ENCODE measurements around the gene HIF1A. TPM values are rescaled to one million over a fixed set of nuclear protein-coding genes. Genes with fewer than 3 reads are reported as not detected.

The HIF1A gene
- total RNA-seq, 1 donor = 816 TPM

- H3K4me3 ChIP-seq (ENCODE audit: insufficient read depth, low read length) = no peak overlapping the region
- no peak overlapping the region for H3K4me2 ChIP-seq (ENCODE audit: insufficient read depth, low read length)
- H3K27me3 ChIP-seq (ENCODE audit: insufficient read depth, low read length) = no peaks in the 10 kb centered on the region
- H2AFZ ChIP-seq (ENCODE audit: low read length) = no peak overlapping the region
- no peaks in the 10 kb centered on the region for H3K4me1 ChIP-seq (ENCODE audit: insufficient read depth, low read length)
- TF ChIP-seq, protein P1, sequence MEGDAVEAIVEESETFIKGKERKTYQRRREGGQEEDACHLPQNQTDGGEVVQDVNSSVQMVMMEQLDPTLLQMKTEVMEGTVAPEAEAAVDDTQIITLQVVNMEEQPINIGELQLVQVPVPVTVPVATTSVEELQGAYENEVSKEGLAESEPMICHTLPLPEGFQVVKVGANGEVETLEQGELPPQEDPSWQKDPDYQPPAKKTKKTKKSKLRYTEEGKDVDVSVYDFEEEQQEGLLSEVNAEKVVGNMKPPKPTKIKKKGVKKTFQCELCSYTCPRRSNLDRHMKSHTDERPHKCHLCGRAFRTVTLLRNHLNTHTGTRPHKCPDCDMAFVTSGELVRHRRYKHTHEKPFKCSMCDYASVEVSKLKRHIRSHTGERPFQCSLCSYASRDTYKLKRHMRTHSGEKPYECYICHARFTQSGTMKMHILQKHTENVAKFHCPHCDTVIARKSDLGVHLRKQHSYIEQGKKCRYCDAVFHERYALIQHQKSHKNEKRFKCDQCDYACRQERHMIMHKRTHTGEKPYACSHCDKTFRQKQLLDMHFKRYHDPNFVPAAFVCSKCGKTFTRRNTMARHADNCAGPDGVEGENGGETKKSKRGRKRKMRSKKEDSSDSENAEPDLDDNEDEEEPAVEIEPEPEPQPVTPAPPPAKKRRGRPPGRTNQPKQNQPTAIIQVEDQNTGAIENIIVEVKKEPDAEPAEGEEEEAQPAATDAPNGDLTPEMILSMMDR (IDR thresholded peaks at IDR 0.05; ENCODE audit: extremely low read depth, low read depth, low read length) = no peak
- H4K20me1 ChIP-seq (ENCODE audit: insufficient read depth, low read length) = no peaks in the 10 kb centered on the region
- no peaks in the 10 kb centered on the region for H3K79me2 ChIP-seq (ENCODE audit: insufficient read depth, low read length)
- no peak for DNase-seq (ENCODE audit: insufficient read length, low spot score, missing footprints)
- no peak overlapping the region for H3K27ac ChIP-seq (ENCODE audit: low read depth, low read length)
- H3K9me3 ChIP-seq (ENCODE audit: low read depth, low read length) = no peaks in the 10 kb centered on the region
- no peaks in the 10 kb centered on the region for H3K36me3 ChIP-seq (ENCODE audit: insufficient read depth, low read length)
These were observed 22.5 kb upstream of the HIF1A start for GRCh38 chr14:61672796-61673195.

DNA sequence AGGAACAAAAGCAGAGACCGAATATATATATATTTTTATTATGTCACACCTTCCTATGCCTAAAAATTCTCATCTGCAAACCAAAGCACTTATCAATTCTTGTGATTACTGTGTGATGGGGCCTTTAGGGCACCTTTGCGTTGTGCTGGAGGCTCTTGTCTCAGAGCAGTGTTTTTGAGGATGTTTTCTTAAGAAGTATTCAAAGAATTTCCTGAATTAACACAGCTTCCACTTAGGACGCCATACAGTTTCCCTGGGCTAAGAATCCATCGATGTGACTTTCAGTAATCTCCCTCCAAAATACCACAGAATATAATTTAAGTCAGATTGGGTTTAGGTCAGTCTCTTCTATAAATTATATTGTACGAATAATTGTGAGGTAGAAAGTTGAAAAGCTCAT, 22.0 kb upstream of the HIF1A start:
- no peaks in the 10 kb centered on the region for H4K20me1 ChIP-seq (ENCODE audit: insufficient read depth, low read length)
- H3K79me2 ChIP-seq (ENCODE audit: insufficient read depth, low read length) = no peaks in the 10 kb centered on the region
- no peak overlapping the region for H3K27ac ChIP-seq (ENCODE audit: low read depth, low read length)
- no peak overlapping the region for H2AFZ ChIP-seq (ENCODE audit: low read length)
- no peak overlapping the region for H3K4me3 ChIP-seq (ENCODE audit: insufficient read depth, low read length)
- no peak overlapping the region for H3K4me2 ChIP-seq (ENCODE audit: insufficient read depth, low read length)
- H3K9me3 ChIP-seq (ENCODE audit: low read depth, low read length) = no peaks in the 10 kb centered on the region
- H3K27me3 ChIP-seq (ENCODE audit: insufficient read depth, low read length) = no peaks in the 10 kb centered on the region
- TF ChIP-seq, protein P1 (IDR thresholded peaks at IDR 0.05; ENCODE audit: extremely low read depth, low read depth, low read length) = no peak
- DNase-seq (ENCODE audit: insufficient read length, low spot score, missing footprints) = no peak
- no peaks in the 10 kb centered on the region for H3K4me1 ChIP-seq (ENCODE audit: insufficient read depth, low read length)
- no peaks in the 10 kb centered on the region for H3K36me3 ChIP-seq (ENCODE audit: insufficient read depth, low read length)

DNA sequence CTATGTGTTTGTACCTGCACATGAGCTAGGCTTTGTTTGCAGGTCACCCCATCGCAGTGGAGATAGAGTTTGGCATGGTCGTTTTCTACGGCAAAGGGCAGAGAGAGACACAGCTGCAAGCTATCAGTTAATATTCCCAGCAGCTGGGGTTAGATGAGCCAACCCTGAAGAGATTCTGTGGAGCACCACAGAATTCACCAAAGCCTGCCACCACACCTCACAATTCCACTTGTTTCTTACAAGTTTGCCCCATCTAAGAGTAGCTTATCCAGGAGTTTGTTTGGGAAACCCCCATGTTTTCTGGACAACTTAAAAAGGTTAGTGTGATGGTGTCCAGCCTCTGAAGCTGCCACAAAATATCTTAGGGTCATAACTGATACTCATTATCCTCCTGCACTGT, 20.0 kb upstream of the HIF1A start:
- TF ChIP-seq, protein P1 (IDR thresholded peaks at IDR 0.05; ENCODE audit: extremely low read depth, low read depth, low read length) = no peak
- Histone ChIP-seq H3K4me2 (ENCODE audit: insufficient read depth, low read length) (no peak overlapping the region), H3K36me3 (ENCODE audit: insufficient read depth, low read length) (no peaks in the 10 kb centered on the region), H3K27ac (ENCODE audit: low read depth, low read length) (no peak overlapping the region), H3K27me3 (ENCODE audit: insufficient read depth, low read length) (no peaks in the 10 kb centered on the region), H2AFZ (ENCODE audit: low read length) (no peak overlapping the region), H3K4me1 (ENCODE audit: insufficient read depth, low read length) (peaks cover 3% of the 10 kb centered on the region), H3K79me2 (ENCODE audit: insufficient read depth, low read length) (no peaks in the 10 kb centered on the region), H3K9me3 (ENCODE audit: low read depth, low read length) (no peaks in the 10 kb centered on the region), H3K4me3 (ENCODE audit: insufficient read depth, low read length) (no peak overlapping the region), H4K20me1 (ENCODE audit: insufficient read depth, low read length) (no peaks in the 10 kb centered on the region)
- no peak for DNase-seq (ENCODE audit: insufficient read length, low spot score, missing footprints)

- Histone ChIP-seq H3K27ac (ENCODE audit: low read depth, low read length) (no peak overlapping the region), H3K79me2 (ENCODE audit: insufficient read depth, low read length) (no peaks in the 10 kb centered on the region), H4K20me1 (ENCODE audit: insufficient read depth, low read length) (no peaks in the 10 kb centered on the region), H2AFZ (ENCODE audit: low read length) (no peak overlapping the region), H3K9me3 (ENCODE audit: low read depth, low read length) (no peaks in the 10 kb centered on the region), H3K36me3 (ENCODE audit: insufficient read depth, low read length) (no peaks in the 10 kb centered on the region), H3K4me3 (ENCODE audit: insufficient read depth, low read length) (no peak overlapping the region), H3K4me2 (ENCODE audit: insufficient read depth, low read length) (no peak overlapping the region), H3K4me1 (ENCODE audit: insufficient read depth, low read length) (peaks cover 3% of the 10 kb centered on the region), H3K27me3 (ENCODE audit: insufficient read depth, low read length) (no peaks in the 10 kb centered on the region)
- TF ChIP-seq, protein P1 (IDR thresholded peaks at IDR 0.05; ENCODE audit: extremely low read depth, low read depth, low read length) = no peak
- DNase-seq (ENCODE audit: insufficient read length, low spot score, missing footprints) = no peak
These were observed 17.8 kb upstream of the HIF1A start for GRCh38 chr14:61677479-61677878.
